A673 (cell line): Measurements from ENCODE around the gene DOCK10. TPM values are rescaled to one million over a fixed set of nuclear protein-coding genes. Genes with fewer than 3 reads are reported as not detected.

ENCODE experiments used
- BruUV-seq: library from RNA; stranded (reverse); fragments of 400-500 nt; replicated peaks from 2 replicates; lab custom pipeline; 2021; lab: Mats Ljungman, UMichigan
- CTCF ChIA-PET: fragments of 300-600 bp; sonication (Branson Sonifier 250); formaldehyde crosslinking; loops from one replicate; lab custom pipeline; 2022; ENCODE audit warnings: antibody characterized with exemption; lab: Charles Lee
- POLR2A ChIA-PET: fragments of 300-600 bp; sonication (Branson Sonifier 250); formaldehyde crosslinking; loops from one replicate; lab custom pipeline; 2022; ENCODE audit warnings: antibody characterized with exemption; ENCODE audit not compliant: low non-redundant PET; lab: Charles Lee
- DNase-seq: peaks from one replicate; pipeline ENCODE4 v3.0.0-alpha.2; 2015; ENCODE audit warnings: low spot score
- H3K27ac ChIP-seq: fragments of 200-600 bp; sonication (generic); 2 replicates; pipeline ENCODE4 v1.5.1; 2016; ENCODE audit warnings: mixed run types, low read depth, mild to moderate bottlenecking, mixed read lengths, antibody characterized with exemption, low read length; ENCODE audit not compliant: poor library complexity, severe bottlenecking
- H3K27me3 ChIP-seq: fragments of 200-600 bp; sonication (generic); replicated peaks from 2 replicates; pipeline ENCODE4 v1.6.1; 2017; ENCODE audit warnings: mixed run types, low read depth, mild to moderate bottlenecking, mixed read lengths, antibody characterized with exemption, low read length; ENCODE audit not compliant: insufficient read depth, poor library complexity
- H3K36me3 ChIP-seq: fragments of 200-600 bp; sonication (generic); 2 replicates; pipeline ENCODE4 v1.6.1; 2016; ENCODE audit warnings: mixed run types, mild to moderate bottlenecking, mixed read lengths, antibody characterized with exemption, low read length; ENCODE audit not compliant: insufficient read depth, poor library complexity, severe bottlenecking
- H3K4me1 ChIP-seq: fragments of 200-600 bp; sonication (generic); 2 replicates; pipeline ENCODE4 v1.6.1; 2017; ENCODE audit warnings: mixed run types, mild to moderate bottlenecking, mixed read lengths, antibody characterized with exemption, low read length; ENCODE audit not compliant: insufficient read depth, poor library complexity, severe bottlenecking
- H3K4me3 ChIP-seq: fragments of 200-600 bp; sonication (generic); 2 replicates; pipeline ENCODE4 v1.5.1; 2016; ENCODE audit warnings: low read depth, mixed run types, mild to moderate bottlenecking, mixed read lengths, low read length; ENCODE audit not compliant: poor library complexity, severe bottlenecking
- H3K9me3 ChIP-seq: fragments of 200-600 bp; sonication (generic); 2 replicates; pipeline ENCODE4 v1.6.1; 2016; ENCODE audit warnings: mixed run types, low read depth, mild to moderate bottlenecking, mixed read lengths, antibody characterized with exemption, low read length; ENCODE audit not compliant: poor library complexity, severe bottlenecking
- CTCF ChIP-seq: fragments of 300-800, 200-600 bp; sonication (generic); conservative IDR thresholded peaks from 2 replicates; pipeline ENCODE4 v1.5.1; 2017; ENCODE audit warnings: low read depth, mild to moderate bottlenecking, antibody characterized with exemption, low read length, moderate library complexity, mixed read lengths
- EZH2 ChIP-seq: fragments of 200-600 bp; sonication (generic); IDR thresholded peaks from 2 replicates; pipeline ENCODE4 v1.6.1; 2017; ENCODE audit warnings: borderline replicate concordance, low read depth, mild to moderate bottlenecking, mixed read lengths, antibody characterized with exemption, low read length; ENCODE audit not compliant: poor library complexity, severe bottlenecking
- intact Hi-C: fragments of 100-400 bp; cut with micrococcal nuclease; formaldehyde crosslinking; loops from one replicate; pipeline ENCODE4 v1.10.0; 2022; ENCODE audit not compliant: unreplicated experiment
- total RNA-seq: library from RNA; stranded (reverse); gene quantifications from 2 replicates; pipeline ENCODE4 v1.2.3, GENCODE V29; 2021

DOCK10 gene
- total RNA-seq, 1 experiment from 2014 or later = 5.1 TPM

- no peaks in the 10 kb centered on the region for H3K36me3 ChIP-seq
- ChIA-PET CTCF (no interaction called here), POLR2A (no interaction called here)
- no TSS peak for BruUV-seq
- no peaks in the 10 kb centered on the region for H3K4me1 ChIP-seq
- intact Hi-C loops = no loop called here
- no peak overlapping the region for H3K4me3 ChIP-seq
- H3K9me3 ChIP-seq = no peaks in the 10 kb centered on the region
- TF ChIP-seq CTCF (no peak), EZH2 (no peak)
- no peak for DNase-seq
- no peak overlapping the region for H3K27ac ChIP-seq
- H3K27me3 ChIP-seq = no peaks in the 10 kb centered on the region
These were observed 33.9 kb upstream of the DOCK10 start for GRCh38 chr2:225076125-225076524.

- H3K27me3 ChIP-seq = no peaks in the 10 kb centered on the region
- TF ChIP-seq EZH2 (no peak), CTCF (no peak)
- ChIA-PET CTCF (no interaction called here), POLR2A (no interaction called here)
- no peak overlapping the region for H3K4me3 ChIP-seq
- intact Hi-C loops = no loop called here
- no peaks in the 10 kb centered on the region for H3K9me3 ChIP-seq
- no peak overlapping the region for H3K27ac ChIP-seq
- BruUV-seq = no TSS peak
- DNase-seq = no peak
- no peaks in the 10 kb centered on the region for H3K4me1 ChIP-seq
- H3K36me3 ChIP-seq = no peaks in the 10 kb centered on the region
These were observed 32.8 kb upstream of the DOCK10 start for GRCh38 chr2:225074919-225075681.

- Histone ChIP-seq H3K4me3 (no peak overlapping the region), H3K4me1 (no peaks in the 10 kb centered on the region), H3K27me3 (no peaks in the 10 kb centered on the region), H3K36me3 (no peaks in the 10 kb centered on the region), H3K27ac (no peak overlapping the region), H3K9me3 (no peaks in the 10 kb centered on the region)
- intact Hi-C loops = no loop called here
- TF ChIP-seq CTCF (no peak), EZH2 (no peak)
- no peak for DNase-seq
- CTCF ChIA-PET = no interaction called here
- POLR2A ChIA-PET = no interaction called here
- no TSS peak for BruUV-seq
These were observed 32.1 kb upstream of the DOCK10 start for GRCh38 chr2:225074366-225074765.
